ENCODE measurements around the gene ATOX1.

The ATOX1 gene

GRCh38 chr5:151739939-151740335, 18.5 kb downstream of the ATOX1 start:
- peak overlapping the region; percentile 24 for H3K9ac ChIP-seq (ENCODE audit: insufficient read length, low read depth)
- peak; percentile 44 for DNase-seq (ENCODE audit: low read depth, low spot score)

GRCh38 chr5:151739395-151739794, 19.0 kb downstream of the ATOX1 start:
- Histone ChIP-seq H3K4me3 (ENCODE audit: insufficient read length, low read depth) (no peak overlapping the region), H3K4me1 (ENCODE audit: insufficient read depth, insufficient read length) (no peaks in the 10 kb centered on the region), H3K36me3 (ENCODE audit: insufficient read depth, insufficient read length, low read length) (peaks cover 4% of the 10 kb centered on the region), H3K9me3 (ENCODE audit: insufficient read depth, low read length) (no peaks in the 10 kb centered on the region), H3K9ac (ENCODE audit: insufficient read length, low read depth) (no peak overlapping the region), H3K27me3 (ENCODE audit: insufficient read depth, insufficient read length) (no peaks in the 10 kb centered on the region)
- TF ChIP-seq SUZ12 (IDR thresholded peaks at IDR 0.05; ENCODE audit: extremely low read depth, insufficient read depth, insufficient read length) (no peak), ZNF274 (IDR thresholded peaks at IDR 0.05; ENCODE audit: low read depth, low read length) (no peak), YY1 (IDR thresholded peaks at IDR 0.05; ENCODE audit: insufficient read depth, insufficient read length) (no peak)
- DNase-seq (ENCODE audit: low read depth, low spot score), result no peak

More at GRCh38 chr5:151739939-151740335, 18.5 kb downstream of the ATOX1 start:
- Histone ChIP-seq H3K9me3 (ENCODE audit: insufficient read depth, low read length) (no peaks in the 10 kb centered on the region), H3K36me3 (ENCODE audit: insufficient read depth, insufficient read length, low read length) (peaks cover 8% of the 10 kb centered on the region), H3K27me3 (ENCODE audit: insufficient read depth, insufficient read length) (no peaks in the 10 kb centered on the region), H3K4me1 (ENCODE audit: insufficient read depth, insufficient read length) (no peaks in the 10 kb centered on the region), H3K4me3 (ENCODE audit: insufficient read length, low read depth) (no peak overlapping the region)
- no peak for TF ChIP-seq SUZ12 (IDR thresholded peaks at IDR 0.05; ENCODE audit: extremely low read depth, insufficient read depth, insufficient read length)
- TF ChIP-seq ZNF274 (IDR thresholded peaks at IDR 0.05; ENCODE audit: low read depth, low read length), result no peak
- no peak for TF ChIP-seq YY1 (IDR thresholded peaks at IDR 0.05; ENCODE audit: insufficient read depth, insufficient read length)

- no peaks in the 10 kb centered on the region for H3K27me3 ChIP-seq (ENCODE audit: insufficient read depth, insufficient read length)
- H3K9ac ChIP-seq (ENCODE audit: insufficient read length, low read depth), result no peak overlapping the region
- H3K4me3 ChIP-seq (ENCODE audit: insufficient read length, low read depth), result no peak overlapping the region
- H3K36me3 ChIP-seq (ENCODE audit: insufficient read depth, insufficient read length, low read length), result peaks cover 1% of the 10 kb centered on the region
- DNase-seq (ENCODE audit: low read depth, low spot score), result no peak
- H3K9me3 ChIP-seq (ENCODE audit: insufficient read depth, low read length), result no peaks in the 10 kb centered on the region
- no peaks in the 10 kb centered on the region for H3K4me1 ChIP-seq (ENCODE audit: insufficient read depth, insufficient read length)
- TF ChIP-seq SUZ12 (IDR thresholded peaks at IDR 0.05; ENCODE audit: extremely low read depth, insufficient read depth, insufficient read length) (no peak), YY1 (IDR thresholded peaks at IDR 0.05; ENCODE audit: insufficient read depth, insufficient read length) (no peak), ZNF274 (IDR thresholded peaks at IDR 0.05; ENCODE audit: low read depth, low read length) (no peak)
Measured at GRCh38 chr5:151738125-151738848, 20.1 kb downstream of the ATOX1 start.

- Histone ChIP-seq H3K27me3 (ENCODE audit: insufficient read depth, insufficient read length) (no peaks in the 10 kb centered on the region), H3K9ac (ENCODE audit: insufficient read length, low read depth) (no peak overlapping the region), H3K4me1 (ENCODE audit: insufficient read depth, insufficient read length) (no peaks in the 10 kb centered on the region), H3K4me3 (ENCODE audit: insufficient read length, low read depth) (no peak overlapping the region), H3K9me3 (ENCODE audit: insufficient read depth, low read length) (no peaks in the 10 kb centered on the region), H3K36me3 (ENCODE audit: insufficient read depth, insufficient read length, low read length) (no peaks in the 10 kb centered on the region)
- no peak for DNase-seq (ENCODE audit: low read depth, low spot score)
- TF ChIP-seq YY1 (IDR thresholded peaks at IDR 0.05; ENCODE audit: insufficient read depth, insufficient read length) (no peak), SUZ12 (IDR thresholded peaks at IDR 0.05; ENCODE audit: extremely low read depth, insufficient read depth, insufficient read length) (no peak), ZNF274 (IDR thresholded peaks at IDR 0.05; ENCODE audit: low read depth, low read length) (no peak)
Measured at GRCh38 chr5:151737431-151737830, 21.0 kb downstream of the ATOX1 start.

- H3K36me3 ChIP-seq (ENCODE audit: insufficient read depth, insufficient read length, low read length), result no peaks in the 10 kb centered on the region
- TF ChIP-seq ZNF274 (IDR thresholded peaks at IDR 0.05; ENCODE audit: low read depth, low read length) (no peak), SUZ12 (IDR thresholded peaks at IDR 0.05; ENCODE audit: extremely low read depth, insufficient read depth, insufficient read length) (no peak), YY1 (IDR thresholded peaks at IDR 0.05; ENCODE audit: insufficient read depth, insufficient read length) (no peak)
- H3K9ac ChIP-seq (ENCODE audit: insufficient read length, low read depth), result no peak overlapping the region
- H3K27me3 ChIP-seq (ENCODE audit: insufficient read depth, insufficient read length), result no peaks in the 10 kb centered on the region
- peaks cover 6% of the 10 kb centered on the region; the same call in 1 of the 2 replicates for H3K9me3 ChIP-seq (ENCODE audit: insufficient read depth, low read length)
- no peaks in the 10 kb centered on the region for H3K4me1 ChIP-seq (ENCODE audit: insufficient read depth, insufficient read length)
- no peak for DNase-seq (ENCODE audit: low read depth, low spot score)
- H3K4me3 ChIP-seq (ENCODE audit: insufficient read length, low read depth), result no peak overlapping the region
Measured at GRCh38 chr5:151735646-151736045, 22.8 kb downstream of the ATOX1 start.

- H3K9me3 ChIP-seq (ENCODE audit: insufficient read depth, low read length), result peaks cover 22% of the 10 kb centered on the region; the same call in 1 of the 2 replicates
- no peak for TF ChIP-seq ZNF274 (IDR thresholded peaks at IDR 0.05; ENCODE audit: low read depth, low read length)
- no peak for TF ChIP-seq SUZ12 (IDR thresholded peaks at IDR 0.05; ENCODE audit: extremely low read depth, insufficient read depth, insufficient read length)
- no peak for TF ChIP-seq YY1 (IDR thresholded peaks at IDR 0.05; ENCODE audit: insufficient read depth, insufficient read length)
- H3K9ac ChIP-seq (ENCODE audit: insufficient read length, low read depth), result no peak overlapping the region
- no peak overlapping the region for H3K4me3 ChIP-seq (ENCODE audit: insufficient read length, low read depth)
- H3K27me3 ChIP-seq (ENCODE audit: insufficient read depth, insufficient read length), result no peaks in the 10 kb centered on the region
- no peaks in the 10 kb centered on the region for H3K4me1 ChIP-seq (ENCODE audit: insufficient read depth, insufficient read length)
- no peaks in the 10 kb centered on the region for H3K36me3 ChIP-seq (ENCODE audit: insufficient read depth, insufficient read length, low read length)
- DNase-seq (ENCODE audit: low read depth, low spot score), result no peak
Measured at GRCh38 chr5:151734064-151734408, 24.4 kb downstream of the ATOX1 start.

GRCh38 chr5:151733358-151734063, 24.9 kb downstream of the ATOX1 start:
- no peak for TF ChIP-seq YY1 (IDR thresholded peaks at IDR 0.05; ENCODE audit: insufficient read depth, insufficient read length)
- Histone ChIP-seq H3K27me3 (ENCODE audit: insufficient read depth, insufficient read length) (no peaks in the 10 kb centered on the region), H3K9ac (ENCODE audit: insufficient read length, low read depth) (no peak overlapping the region), H3K4me1 (ENCODE audit: insufficient read depth, insufficient read length) (no peaks in the 10 kb centered on the region), H3K36me3 (ENCODE audit: insufficient read depth, insufficient read length, low read length) (no peaks in the 10 kb centered on the region), H3K9me3 (ENCODE audit: insufficient read depth, low read length) (peaks cover 27% of the 10 kb centered on the region; the same call in 1 of the 2 replicates), H3K4me3 (ENCODE audit: insufficient read length, low read depth) (no peak overlapping the region)
- DNase-seq (ENCODE audit: low read depth, low spot score), result no peak
